B cell (primary cell): Measurements from ENCODE around the gene ARSI. TPM values are rescaled to one million over a fixed set of nuclear protein-coding genes. Genes with fewer than 3 reads are reported as not detected.

ENCODE experiments used
- ATAC-seq: fragments of 200-7000 bp; cut with Tn5 transposase; one replicate; pipeline ENCODE4 v1.10.0; 2021; ENCODE audit warnings: low read depth, mild to moderate bottlenecking, moderate number of reproducible peaks, moderate library complexity
- CTCF ChIA-PET: fragments of 350-600 bp; sonication (Branson Sonifier 250); formaldehyde crosslinking; loops from one replicate; lab custom pipeline; 2021; ENCODE audit warnings: antibody characterized with exemption, inconsistent platforms; lab: Charles Lee
- POLR2A ChIA-PET: fragments of 350-600 bp; sonication (Branson Sonifier 250); formaldehyde crosslinking; loops from one replicate; lab custom pipeline; 2021; ENCODE audit warnings: antibody characterized with exemption; lab: Charles Lee
- DNase-seq: peaks from one replicate; pipeline ENCODE4 v3.0.0; 2013
- H2AFZ ChIP-seq: 2 replicates; pipeline ENCODE4 v1.6.1; 2012; ENCODE audit warnings: mild to moderate bottlenecking, low read depth, low read length; ENCODE audit not compliant: insufficient read depth, poor library complexity, severe bottlenecking
- H3K27ac ChIP-seq, 2 donors: 1 replicate in 1 of 2; 2 replicates in 1 of 2; pipeline ENCODE4 v1.5.1; 2012 to 2013; ENCODE audit warnings: low read length in 2 of 2, mild to moderate bottlenecking in 2 of 2, moderate library complexity in 1 of 2
- H3K27me3 ChIP-seq, 4 experiments: fragments of 200-600 bp in 1 of 4; sonication (generic) in 1 of 4; replicated peaks in 1 of 4; 1 replicate in 2 of 4; 2 replicates in 2 of 4; pipeline versions ENCODE4 v1.6.1 to v1.7.0; 2013 to 2016; ENCODE audit warnings: low read length in 3 of 4, mild to moderate bottlenecking in 2 of 4, mixed read lengths in 1 of 4, moderate library complexity in 1 of 4; ENCODE audit not compliant: insufficient read depth in 4 of 4, control insufficient read depth in 3 of 4; ENCODE audit errors: control extremely low read depth in 1 of 4
- H3K36me3 ChIP-seq, 2 experiments: replicated peaks in 1 of 2; 1 replicate in 1 of 2; 2 replicates in 1 of 2; pipeline versions ENCODE4 v1.6.1 to v1.7.1; 2013; ENCODE audit warnings: low read length in 1 of 2; ENCODE audit not compliant: insufficient read depth in 2 of 2, control insufficient read depth in 1 of 2; ENCODE audit errors: control extremely low read depth in 1 of 2, extremely low read depth in 1 of 2
- H3K4me1 ChIP-seq, 2 donors: fragments of 200-600 bp in 1 of 2; sonication (generic) in 1 of 2; 1 replicate in 1 of 2; 2 replicates in 1 of 2; pipeline versions ENCODE4 v1.5.1 to v1.6.1; 2013 to 2017; ENCODE audit warnings: low read length in 2 of 2; ENCODE audit not compliant: control insufficient read depth in 2 of 2, insufficient read depth in 2 of 2
- H3K4me2 ChIP-seq: replicated peaks from 2 replicates; pipeline ENCODE3; 2012; ENCODE audit warnings: mild to moderate bottlenecking, low read depth, low read length; ENCODE audit not compliant: poor library complexity, severe bottlenecking
- H3K4me3 ChIP-seq, 5 experiments: fragments of 200-600 bp in 1 of 5; sonication (generic) in 1 of 5; 1 replicate in 3 of 5; 2 replicates in 2 of 5; pipeline versions ENCODE4 v1.5.1 to v1.7.0; 2011 to 2016; ENCODE audit warnings: low read length in 4 of 5, mild to moderate bottlenecking in 4 of 5, low read depth in 2 of 5, control low read depth in 1 of 5, moderate library complexity in 1 of 5; ENCODE audit not compliant: insufficient read depth in 1 of 5; ENCODE audit errors: control extremely low read depth in 1 of 5, extremely low read depth in 1 of 5
- H3K79me2 ChIP-seq: fragments of 200-600 bp; sonication (generic); one replicate; pipeline ENCODE4 v1.6.0; 2016; ENCODE audit warnings: low read length; ENCODE audit not compliant: control insufficient read depth, insufficient read depth
- H3K9ac ChIP-seq: fragments of 200-600 bp; sonication (generic); 2 replicates; pipeline ENCODE4 v1.6.1; 2017; ENCODE audit warnings: mild to moderate bottlenecking, low read length, moderate library complexity
- H3K9me3 ChIP-seq, 3 donors: one replicate each; pipeline versions ENCODE4 v1.6.1 to v1.7.1; 2013; ENCODE audit warnings: low read length in 2 of 3; ENCODE audit not compliant: control insufficient read depth in 2 of 3, insufficient read depth in 1 of 3; ENCODE audit errors: control extremely low read depth in 1 of 3
- H4K20me1 ChIP-seq: 2 replicates; pipeline ENCODE4 v1.6.0; 2012; ENCODE audit warnings: mild to moderate bottlenecking, low read length; ENCODE audit not compliant: insufficient read depth, control insufficient read depth, poor library complexity, severe bottlenecking
- H3K27ac Mint-ChIP-seq: one replicate; pipeline ENCODE4 v1.8.0; 2021; ENCODE audit warnings: mixed read lengths
- H3K27me3 Mint-ChIP-seq: one replicate; pipeline ENCODE4 v1.8.0; 2021; ENCODE audit warnings: mixed read lengths
- H3K4me1 Mint-ChIP-seq: one replicate; pipeline ENCODE4 v1.8.0; 2021; ENCODE audit warnings: mixed read lengths
- H3K4me3 Mint-ChIP-seq: one replicate; pipeline ENCODE4 v1.8.0; 2021; ENCODE audit warnings: mixed read lengths
- H3K9me3 Mint-ChIP-seq: one replicate; pipeline ENCODE4 v1.8.0; 2022; ENCODE audit warnings: mixed read lengths; ENCODE audit not compliant: insufficient read depth
- EZH2 ChIP-seq: IDR thresholded peaks from 2 replicates; pipeline ENCODE4 v1.6.1; 2012; ENCODE audit warnings: borderline replicate concordance, low read depth, mild to moderate bottlenecking, moderate library complexity, low read length; ENCODE audit not compliant: insufficient read depth, poor library complexity, severe bottlenecking
- WGBS: methylation state at CpG from one replicate; pipeline ENCODE4 v1.1.5; 2013; ENCODE audit warnings: missing lambda C conversion rate; ENCODE audit not compliant: insufficient coverage; 5-methylcytosine and 5-hydroxymethylcytosine counted together
- intact Hi-C: fragments of 100-400 bp; cut with micrococcal nuclease; formaldehyde crosslinking; loops from one replicate; pipeline ENCODE4 v1.10.0; 2022
- polyA plus RNA-seq: library from polyadenylated mRNA; depleted of rRNA; stranded (reverse); fragments of >200 nt; gene quantifications from 2 replicates; pipeline ENCODE4 v1.2.3, GENCODE V29; 2012
- total RNA-seq, 2 donors: library from RNA; stranded (reverse); fragments of 120-200 nt in 1 of 2; gene quantifications; 1 replicate in 1 of 2; 2 replicates in 1 of 2; pipeline versions ENCODE4 v1.2.3 to v1.2.4, GENCODE V29; 2013 to 2022
- TF ChIP-seq, protein P1 (sequence below): fragments of 200-600 bp; IDR thresholded peaks from one replicate; pipeline ENCODE4 v1.8.0; 2022; ENCODE audit warnings: antibody characterized with exemption, mild to moderate bottlenecking

The ARSI gene
- total and polyA plus RNA-seq, 2 donors (not counting 1 experiment from before 2014, with no cell fraction given): not detected

DNA sequence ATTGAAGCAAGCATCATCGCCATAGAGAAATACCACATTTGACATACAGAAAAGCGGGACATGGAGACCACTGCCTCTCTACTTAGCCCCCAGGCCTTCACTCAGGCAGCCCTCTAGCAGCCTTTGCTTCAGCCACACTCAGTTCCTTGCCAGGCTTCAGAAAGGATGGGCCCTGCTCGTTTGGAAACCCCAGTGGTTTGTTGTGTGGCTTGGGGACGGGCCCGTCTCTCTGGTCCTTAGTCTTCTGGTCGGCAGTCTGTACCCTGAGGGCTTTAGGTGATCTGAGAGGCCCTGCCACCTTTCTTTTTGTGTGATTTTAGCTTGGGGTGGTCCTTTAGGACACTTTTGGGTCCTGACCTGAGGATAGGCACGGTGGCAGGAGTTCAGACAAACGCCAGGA, 21.1 kb upstream of the ARSI start:
- no peaks in the 10 kb centered on the region for H3K79me2 ChIP-seq
- H3K4me2 ChIP-seq: no peak overlapping the region
- no peaks in the 10 kb centered on the region for H3K4me1 Mint-ChIP-seq
- no peaks in the 10 kb centered on the region for H3K27me3 Mint-ChIP-seq
- H3K36me3 ChIP-seq: no peaks in the 10 kb centered on the region
- no peak overlapping the region for H2AFZ ChIP-seq
- no peak overlapping the region for H3K27ac ChIP-seq
- H3K4me3 Mint-ChIP-seq: no peak overlapping the region
- H3K9me3 Mint-ChIP-seq: no peaks in the 10 kb centered on the region
- H3K27ac Mint-ChIP-seq: no peak overlapping the region
- no peaks in the 10 kb centered on the region for H3K27me3 ChIP-seq
- no peaks in the 10 kb centered on the region for H4K20me1 ChIP-seq
- 89% methylated on average over 7 of the region's 8 CpGs for WGBS
- TF ChIP-seq EZH2: no peak
- TF ChIP-seq, protein P1, sequence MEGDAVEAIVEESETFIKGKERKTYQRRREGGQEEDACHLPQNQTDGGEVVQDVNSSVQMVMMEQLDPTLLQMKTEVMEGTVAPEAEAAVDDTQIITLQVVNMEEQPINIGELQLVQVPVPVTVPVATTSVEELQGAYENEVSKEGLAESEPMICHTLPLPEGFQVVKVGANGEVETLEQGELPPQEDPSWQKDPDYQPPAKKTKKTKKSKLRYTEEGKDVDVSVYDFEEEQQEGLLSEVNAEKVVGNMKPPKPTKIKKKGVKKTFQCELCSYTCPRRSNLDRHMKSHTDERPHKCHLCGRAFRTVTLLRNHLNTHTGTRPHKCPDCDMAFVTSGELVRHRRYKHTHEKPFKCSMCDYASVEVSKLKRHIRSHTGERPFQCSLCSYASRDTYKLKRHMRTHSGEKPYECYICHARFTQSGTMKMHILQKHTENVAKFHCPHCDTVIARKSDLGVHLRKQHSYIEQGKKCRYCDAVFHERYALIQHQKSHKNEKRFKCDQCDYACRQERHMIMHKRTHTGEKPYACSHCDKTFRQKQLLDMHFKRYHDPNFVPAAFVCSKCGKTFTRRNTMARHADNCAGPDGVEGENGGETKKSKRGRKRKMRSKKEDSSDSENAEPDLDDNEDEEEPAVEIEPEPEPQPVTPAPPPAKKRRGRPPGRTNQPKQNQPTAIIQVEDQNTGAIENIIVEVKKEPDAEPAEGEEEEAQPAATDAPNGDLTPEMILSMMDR: no peak
- no peaks in the 10 kb centered on the region for H3K4me1 ChIP-seq
- H3K9me3 ChIP-seq: no peaks in the 10 kb centered on the region
- ChIA-PET POLR2A (no interaction called here), CTCF (no interaction called here)
- intact Hi-C loops: no loop called here
- ATAC-seq (no peak), DNase-seq (no peak)
- no peak overlapping the region for H3K9ac ChIP-seq
- H3K4me3 ChIP-seq: no peak overlapping the region

DNA sequence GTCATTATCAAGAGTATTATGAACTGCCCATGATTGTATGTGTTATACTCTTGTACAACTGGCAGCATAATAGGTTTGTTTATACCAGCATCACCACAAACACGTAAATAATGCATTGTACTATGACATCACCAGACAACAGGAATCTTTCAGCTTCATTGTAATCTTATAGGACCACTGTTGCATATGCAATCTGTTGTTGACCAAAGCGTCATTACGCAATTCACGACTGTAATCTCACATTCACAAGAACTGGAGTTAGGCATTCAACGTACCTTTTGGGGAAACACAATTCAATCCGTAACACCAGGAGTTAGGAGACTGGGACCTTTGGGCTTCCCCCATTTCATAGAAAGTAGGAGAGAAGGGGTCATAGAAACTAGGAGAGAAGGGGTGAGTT, 20.4 kb upstream of the ARSI start:
- Histone ChIP-seq H3K36me3 (no peaks in the 10 kb centered on the region), H2AFZ (no peak overlapping the region), H3K79me2 (no peaks in the 10 kb centered on the region), H3K4me3 (no peak overlapping the region), H3K4me2 (no peak overlapping the region), H4K20me1 (no peaks in the 10 kb centered on the region), H3K27ac (no peak overlapping the region), H3K9ac (no peak overlapping the region), H3K4me1 (no peaks in the 10 kb centered on the region), H3K9me3 (no peaks in the 10 kb centered on the region), H3K27me3 (no peaks in the 10 kb centered on the region)
- 88% methylated on average over 4 of the region's 6 CpGs for WGBS
- no peaks in the 10 kb centered on the region for H3K4me1 Mint-ChIP-seq
- H3K27ac Mint-ChIP-seq: no peak overlapping the region
- intact Hi-C loops: no loop called here
- H3K4me3 Mint-ChIP-seq: no peak overlapping the region
- TF ChIP-seq, protein P1: no peak
- no peak for TF ChIP-seq EZH2
- peaks cover 5% of the 10 kb centered on the region for H3K27me3 Mint-ChIP-seq
- DNase-seq: no peak
- POLR2A ChIA-PET: no interaction called here
- ATAC-seq: no peak
- CTCF ChIA-PET: interaction anchor here (1.5 kb wide), 1 partner anchor 28 kb away, joined by 3 read pairs; no protein-coding TSS in a partner anchor
- no peaks in the 10 kb centered on the region for H3K9me3 Mint-ChIP-seq
